ENCODE data around the gene VEZF1.

VEZF1 gene

GRCh38 chr17:57924677-57925076 is 63.4 kb downstream of the VEZF1 start:
- in situ Hi-C loops (cut with MboI; ENCODE audit: low pct_unique_long_range_greater_than_20kb, low sequenced_read_pairs, unreplicated experiment), result no loop called here
- TF ChIP-seq, protein P1, sequence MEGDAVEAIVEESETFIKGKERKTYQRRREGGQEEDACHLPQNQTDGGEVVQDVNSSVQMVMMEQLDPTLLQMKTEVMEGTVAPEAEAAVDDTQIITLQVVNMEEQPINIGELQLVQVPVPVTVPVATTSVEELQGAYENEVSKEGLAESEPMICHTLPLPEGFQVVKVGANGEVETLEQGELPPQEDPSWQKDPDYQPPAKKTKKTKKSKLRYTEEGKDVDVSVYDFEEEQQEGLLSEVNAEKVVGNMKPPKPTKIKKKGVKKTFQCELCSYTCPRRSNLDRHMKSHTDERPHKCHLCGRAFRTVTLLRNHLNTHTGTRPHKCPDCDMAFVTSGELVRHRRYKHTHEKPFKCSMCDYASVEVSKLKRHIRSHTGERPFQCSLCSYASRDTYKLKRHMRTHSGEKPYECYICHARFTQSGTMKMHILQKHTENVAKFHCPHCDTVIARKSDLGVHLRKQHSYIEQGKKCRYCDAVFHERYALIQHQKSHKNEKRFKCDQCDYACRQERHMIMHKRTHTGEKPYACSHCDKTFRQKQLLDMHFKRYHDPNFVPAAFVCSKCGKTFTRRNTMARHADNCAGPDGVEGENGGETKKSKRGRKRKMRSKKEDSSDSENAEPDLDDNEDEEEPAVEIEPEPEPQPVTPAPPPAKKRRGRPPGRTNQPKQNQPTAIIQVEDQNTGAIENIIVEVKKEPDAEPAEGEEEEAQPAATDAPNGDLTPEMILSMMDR (IDR thresholded peaks at IDR 0.05; ENCODE audit: extremely low read depth, insufficient read depth, missing control alignments), result no peak
- DNase-seq (ENCODE audit: low spot score), result no peak
